Adrenal gland (tissue), 19 donors: ENCODE measurements around the gene SSR2. TPM values are rescaled to one million over a fixed set of nuclear protein-coding genes. Genes with fewer than 3 reads are reported as not detected.

Experiments used
- DNase-seq, 7 donors: peaks; one replicate each; pipeline ENCODE4 v3.0.0-alpha.2; 2019 to 2020
- H3K27ac ChIP-seq, 5 donors: fragments of 200-600 bp; sonication (generic) in 4 of 5; 1 replicate in 3 of 5; 2 replicates in 2 of 5; pipeline versions ENCODE4 v1.5.1 to v1.8.0; 2016 to 2020; ENCODE audit warnings: mild to moderate bottlenecking in 1 of 5
- H3K27me3 ChIP-seq: fragments of 200-600 bp; 2 replicates; pipeline ENCODE4 v1.8.0; 2021
- H3K36me3 ChIP-seq, 2 donors: fragments of 200-600 bp; replicated peaks in 1 of 2; 1 replicate in 1 of 2; 2 replicates in 1 of 2; pipeline versions ENCODE4 v1.5.1 to v1.8.0; 2018 to 2022
- H3K4me1 ChIP-seq, 2 donors: fragments of 200-600 bp; replicated peaks in 1 of 2; 1 replicate in 1 of 2; 2 replicates in 1 of 2; pipeline versions ENCODE4 v1.5.1 to v1.8.0; 2018 to 2021
- H3K4me3 ChIP-seq, 4 donors: fragments of 200-600 bp; sonication (generic) in 3 of 4; one replicate each; pipeline ENCODE4 v1.5.1; 2016 to 2018
- H3K9me3 ChIP-seq, 3 donors: fragments of 200-600 bp; sonication (generic) in 1 of 3; replicated peaks in 1 of 3; 1 replicate in 2 of 3; 2 replicates in 1 of 3; pipeline versions ENCODE4 v1.5.1 to v1.8.0; 2016 to 2021
- POLR2A ChIP-seq, 2 donors: fragments of 450-650 bp; IDR thresholded peaks; one replicate each; pipeline ENCODE4 v1.6.1; 2017; ENCODE audit warnings: antibody characterized with exemption in 2 of 2, mild to moderate bottlenecking in 2 of 2, moderate library complexity in 1 of 2
- WGBS, 4 donors: extraction: QIAGEN DNeasy Blood & Tissue Kit in 2 of 4; methylation state at CpG; one replicate each; pipeline versions ENCODE4 v1.1.5 to v1.1.7; 2013 to 2017; 5-methylcytosine and 5-hydroxymethylcytosine counted together
- intact Hi-C, 2 donors: fragments of 100-400 bp; cut with DNase I; formaldehyde crosslinking; loops; one replicate each; pipeline versions ENCODE4 v1.14.1 to v1.15.0; 2022 to 2023
- long read RNA-seq, 10 donors: library from polyadenylated mRNA in 3 of 10; unstranded in 2 of 10; stranded (forward) in 1 of 10; transcript quantifications; one replicate each; pipeline ENCODE4 v2.0.0 and lab custom pipeline, GENCODE V29; 2021 to 2026
- polyA plus RNA-seq, 3 donors: library from polyadenylated mRNA; stranded (reverse); fragments of 200-250 nt in 2 of 3; fragments of 350-450 nt in 1 of 3; fragmentation: Illumina TruSeq in 1 of 3; extraction: RNeasy Lipid Tissue Mini Kit (QIAGEN cat#74804) in 1 of 3; gene quantifications; one replicate each; pipeline ENCODE4 v1.2.3, GENCODE V29; 2013 to 2014
- total RNA-seq, 9 donors: library from RNA; depleted of rRNA in 4 of 9; stranded (reverse); fragments of >200 nt in 4 of 9; fragments of 120-200 nt in 1 of 9; fragmentation: NEBNext Ultra II Directional in 1 of 9; extraction: Animal tissue kit (Norgen Biotek cat#: 25700) in 1 of 9; gene quantifications; one replicate each; pipeline versions ENCODE4 v1.1.0 to v1.2.4, GENCODE V29; 2013 to 2023
- TF ChIP-seq, protein P1 (sequence below), 6 experiments: fragments of 450-650 bp in 4 of 6; fragments of 200-600 bp in 2 of 6; sonication (generic) in 1 of 6; IDR thresholded peaks; 1 replicate in 5 of 6; 2 replicates in 1 of 6; pipeline versions ENCODE4 v1.5.1 to v1.8.0; 2016 to 2021; ENCODE audit warnings: antibody characterized with exemption in 6 of 6, mild to moderate bottlenecking in 2 of 6, moderate library complexity in 1 of 6
- donor health status: healthy with polysubstance abuse.
- donor health status: Bipolar disorder and iron deficiency.
- donor health status: DM: yes; HTN: yes; CAD: no.
- donor health status: DM: no; HTN: no; CAD: no.
- donor health status: DM: no; HTN: no; CAD: no.
- donor health status: DM: yes; HTN: yes; CAD: no.

SSR2 gene
- total RNA-seq: 100 to 1,000 TPM; 171 to 722 (median 357) TPM
- 100 to 1,000 TPM; 164 to 724 (median 287) TPM for polyA plus RNA-seq
- long read RNA-seq, donor 1, full-length matches to known transcripts: 201 of 256 reads
- long read RNA-seq, donor 1, partial matches to known transcripts: 55 of 256 reads
- long read RNA-seq, donor 1, other reads (novel, unspliced or antisense): 0 of 256 reads
- long read RNA-seq, donor 2, full-length matches to known transcripts: 86 of 102 reads
- long read RNA-seq, donor 2, partial matches to known transcripts: 16 of 102 reads
- long read RNA-seq, donor 2, other reads (novel, unspliced or antisense): 0 of 102 reads
- long read RNA-seq, donor 3, full-length matches to known transcripts: 192 of 216 reads
- long read RNA-seq, donor 3, partial matches to known transcripts: 24 of 216 reads
- long read RNA-seq, donor 3, other reads (novel, unspliced or antisense): 0 of 216 reads
- long read RNA-seq, donor 4, transcript SSR2-201 (6 exons, 1,116 nt): major isoform, 285 of 342 reads
- long read RNA-seq, donor 4, partial matches to known transcripts: 44 of 342 reads
- long read RNA-seq, donor 4, other reads (novel, unspliced or antisense): 8 of 342 reads
- long read RNA-seq, donor 5, transcript SSR2-209 (5 exons, 1,040 nt): minor isoform, 6 of 345 reads
- long read RNA-seq, donor 5, transcript SSR2-201 (6 exons, 1,116 nt): major isoform, 313 of 345 reads
- long read RNA-seq, donor 5, partial matches to known transcripts: 17 of 345 reads
- long read RNA-seq, donor 5, other reads (novel, unspliced or antisense): 4 of 345 reads
- long read RNA-seq, donor 6, transcript SSR2-201 (6 exons, 1,116 nt): major isoform, 183 of 204 reads
- long read RNA-seq, donor 6, partial matches to known transcripts: 9 of 204 reads
- long read RNA-seq, donor 6, other reads (novel, unspliced or antisense): 9 of 204 reads
- long read RNA-seq, donor 7, full-length matches to known transcripts: 98 of 116 reads
- long read RNA-seq, donor 7, partial matches to known transcripts: 18 of 116 reads
- long read RNA-seq, donor 7, other reads (novel, unspliced or antisense): 0 of 116 reads
- long read RNA-seq, donor 8, full-length matches to known transcripts: 208 of 238 reads
- long read RNA-seq, donor 8, partial matches to known transcripts: 30 of 238 reads
- long read RNA-seq, donor 8, other reads (novel, unspliced or antisense): 0 of 238 reads
- long read RNA-seq, donor 9, full-length matches to known transcripts: 130 of 149 reads
- long read RNA-seq, donor 9, partial matches to known transcripts: 19 of 149 reads
- long read RNA-seq, donor 9, other reads (novel, unspliced or antisense): 0 of 149 reads
- long read RNA-seq, donor 10, full-length matches to known transcripts: 88 of 103 reads
- long read RNA-seq, donor 10, partial matches to known transcripts: 15 of 103 reads
- long read RNA-seq, donor 10, other reads (novel, unspliced or antisense): 0 of 103 reads

GRCh38 chr1:156020293-156021092, at the start of gene SSR2:
Gene SSR2, minus strand, starts transcription at chr1:156020951. Its CDS starts 784 bp downstream, at chr1:156020167.
- 0 to 1% (median 0%) methylated on average over 31 to 45 of the region's 45 CpGs for WGBS, 4 donors
- peak; percentile 48 to 56 for TF ChIP-seq POLR2A (IDR thresholded peaks at IDR 0.05)
- TF ChIP-seq, protein P1, sequence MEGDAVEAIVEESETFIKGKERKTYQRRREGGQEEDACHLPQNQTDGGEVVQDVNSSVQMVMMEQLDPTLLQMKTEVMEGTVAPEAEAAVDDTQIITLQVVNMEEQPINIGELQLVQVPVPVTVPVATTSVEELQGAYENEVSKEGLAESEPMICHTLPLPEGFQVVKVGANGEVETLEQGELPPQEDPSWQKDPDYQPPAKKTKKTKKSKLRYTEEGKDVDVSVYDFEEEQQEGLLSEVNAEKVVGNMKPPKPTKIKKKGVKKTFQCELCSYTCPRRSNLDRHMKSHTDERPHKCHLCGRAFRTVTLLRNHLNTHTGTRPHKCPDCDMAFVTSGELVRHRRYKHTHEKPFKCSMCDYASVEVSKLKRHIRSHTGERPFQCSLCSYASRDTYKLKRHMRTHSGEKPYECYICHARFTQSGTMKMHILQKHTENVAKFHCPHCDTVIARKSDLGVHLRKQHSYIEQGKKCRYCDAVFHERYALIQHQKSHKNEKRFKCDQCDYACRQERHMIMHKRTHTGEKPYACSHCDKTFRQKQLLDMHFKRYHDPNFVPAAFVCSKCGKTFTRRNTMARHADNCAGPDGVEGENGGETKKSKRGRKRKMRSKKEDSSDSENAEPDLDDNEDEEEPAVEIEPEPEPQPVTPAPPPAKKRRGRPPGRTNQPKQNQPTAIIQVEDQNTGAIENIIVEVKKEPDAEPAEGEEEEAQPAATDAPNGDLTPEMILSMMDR (IDR thresholded peaks at IDR 0.05): no peak
- DNase-seq: peak; percentile 87 to 95 (median 91)
- no peaks in the 10 kb centered on the region for H3K9me3 ChIP-seq
- peak within 1 kb of the TSS in 2 of 4 donors; percentile 60 to 89 for H3K4me3 ChIP-seq
- H3K27me3 ChIP-seq: no peaks in the 10 kb centered on the region
- intact Hi-C loops: no loop called here
- H3K36me3 ChIP-seq: peaks cover 0 to 31% of the 10 kb centered on the region in 2 donors
- peaks cover 16 to 28% of the 10 kb centered on the region in 2 donors for H3K4me1 ChIP-seq
- peak within 1 kb of the TSS; percentile 35 to 91 (median 88) for H3K27ac ChIP-seq

DNA sequence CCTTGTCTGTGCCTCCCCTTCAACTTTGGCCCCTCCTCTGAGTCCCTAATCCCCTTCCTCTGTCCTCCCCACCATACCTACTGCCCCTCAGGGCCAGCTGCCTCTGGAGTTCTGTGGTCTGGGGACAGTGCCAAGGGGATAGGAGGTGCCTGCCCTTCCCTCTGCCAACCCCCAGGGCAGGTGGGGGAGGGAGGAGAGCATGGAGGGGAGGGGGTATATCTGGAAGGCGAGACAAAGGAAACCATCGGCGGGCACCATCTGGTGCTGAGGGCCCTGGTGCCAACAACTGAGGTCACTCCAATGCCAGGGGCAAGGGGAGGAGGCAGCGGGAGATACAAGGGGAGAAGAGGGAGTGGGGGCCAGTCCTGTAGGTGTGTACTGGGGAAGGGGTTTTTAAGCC, 49.8 kb upstream of the SSR2 start:
- WGBS, 4 donors: 61 to 73% (median 67%) methylated on average over 4 of the region's 4 CpGs
- no peak overlapping the region for H3K27ac ChIP-seq
- intact Hi-C loops: no loop called here
- no peaks in the 10 kb centered on the region for H3K27me3 ChIP-seq
- TF ChIP-seq, protein P1 (IDR thresholded peaks at IDR 0.05): no peak
- TF ChIP-seq POLR2A (IDR thresholded peaks at IDR 0.05): no peak
- no peaks in the 10 kb centered on the region for H3K36me3 ChIP-seq
- no peak overlapping the region for H3K4me3 ChIP-seq
- no peaks in the 10 kb centered on the region for H3K4me1 ChIP-seq
- H3K9me3 ChIP-seq: no peaks in the 10 kb centered on the region
- DNase-seq: no peak

- Histone ChIP-seq H3K4me1 (no peaks in the 10 kb centered on the region), H3K27ac (no peak overlapping the region), H3K9me3 (no peaks in the 10 kb centered on the region), H3K27me3 (no peaks in the 10 kb centered on the region), H3K36me3 (no peaks in the 10 kb centered on the region), H3K4me3 (no peak overlapping the region)
- TF ChIP-seq, protein P1 (IDR thresholded peaks at IDR 0.05): no peak
- TF ChIP-seq POLR2A (IDR thresholded peaks at IDR 0.05): no peak
- no peak for DNase-seq
- WGBS, 4 donors: 52 to 67% (median 62%) methylated on average over 2 to 3 of the region's 3 CpGs
- intact Hi-C loops: loop anchor here (5.0 to 10.0 kb wide), 3 partner anchors 65 to 127 kb away; partner anchors contain the start of gene RXFP4 (in 2 of the 2)
Measured at GRCh38 chr1:156069490-156070455, 49.0 kb upstream of the SSR2 start.
